ENCODE measurements around the gene MTCP1.

MTCP1 gene

DNA sequence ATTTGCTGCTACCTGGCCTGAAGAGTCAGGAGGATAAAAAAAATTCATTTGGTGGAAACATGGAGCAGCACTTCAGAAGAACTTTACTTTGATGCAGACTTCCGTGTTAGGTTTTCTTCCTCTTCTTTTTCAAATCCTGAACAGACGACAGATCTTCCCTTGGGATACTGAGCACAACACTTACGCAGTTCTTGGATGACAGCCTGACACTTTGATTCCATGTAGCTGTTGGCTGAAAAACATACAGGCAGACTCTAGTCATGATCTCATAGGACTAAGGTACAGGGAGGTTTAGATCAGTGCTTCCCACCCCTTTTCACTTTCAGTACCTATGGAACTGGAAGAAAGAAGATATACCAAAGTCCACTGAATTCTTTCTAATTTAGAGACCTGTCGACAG, 9.2 kb downstream of the MTCP1 start:
- Histone ChIP-seq H3K9me3 (no peaks in the 10 kb centered on the region), H3K27ac (no peak overlapping the region), H3K4me3 (ENCODE audit: low read depth in 1 of 2, low read length in 1 of 2) (no peak overlapping the region), H3K36me3 (no peaks in the 10 kb centered on the region), H3K27me3 (no peaks in the 10 kb centered on the region), H3K4me1 (ENCODE audit: control insufficient read depth in 1 of 2, insufficient read depth in 1 of 2, low read depth in 1 of 2, low read length in 1 of 2) (peaks cover 6 to 7% of the 10 kb centered on the region in 2 experiments)
- TF ChIP-seq, protein P1, sequence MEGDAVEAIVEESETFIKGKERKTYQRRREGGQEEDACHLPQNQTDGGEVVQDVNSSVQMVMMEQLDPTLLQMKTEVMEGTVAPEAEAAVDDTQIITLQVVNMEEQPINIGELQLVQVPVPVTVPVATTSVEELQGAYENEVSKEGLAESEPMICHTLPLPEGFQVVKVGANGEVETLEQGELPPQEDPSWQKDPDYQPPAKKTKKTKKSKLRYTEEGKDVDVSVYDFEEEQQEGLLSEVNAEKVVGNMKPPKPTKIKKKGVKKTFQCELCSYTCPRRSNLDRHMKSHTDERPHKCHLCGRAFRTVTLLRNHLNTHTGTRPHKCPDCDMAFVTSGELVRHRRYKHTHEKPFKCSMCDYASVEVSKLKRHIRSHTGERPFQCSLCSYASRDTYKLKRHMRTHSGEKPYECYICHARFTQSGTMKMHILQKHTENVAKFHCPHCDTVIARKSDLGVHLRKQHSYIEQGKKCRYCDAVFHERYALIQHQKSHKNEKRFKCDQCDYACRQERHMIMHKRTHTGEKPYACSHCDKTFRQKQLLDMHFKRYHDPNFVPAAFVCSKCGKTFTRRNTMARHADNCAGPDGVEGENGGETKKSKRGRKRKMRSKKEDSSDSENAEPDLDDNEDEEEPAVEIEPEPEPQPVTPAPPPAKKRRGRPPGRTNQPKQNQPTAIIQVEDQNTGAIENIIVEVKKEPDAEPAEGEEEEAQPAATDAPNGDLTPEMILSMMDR (IDR thresholded peaks at IDR 0.05): no peak

DNA sequence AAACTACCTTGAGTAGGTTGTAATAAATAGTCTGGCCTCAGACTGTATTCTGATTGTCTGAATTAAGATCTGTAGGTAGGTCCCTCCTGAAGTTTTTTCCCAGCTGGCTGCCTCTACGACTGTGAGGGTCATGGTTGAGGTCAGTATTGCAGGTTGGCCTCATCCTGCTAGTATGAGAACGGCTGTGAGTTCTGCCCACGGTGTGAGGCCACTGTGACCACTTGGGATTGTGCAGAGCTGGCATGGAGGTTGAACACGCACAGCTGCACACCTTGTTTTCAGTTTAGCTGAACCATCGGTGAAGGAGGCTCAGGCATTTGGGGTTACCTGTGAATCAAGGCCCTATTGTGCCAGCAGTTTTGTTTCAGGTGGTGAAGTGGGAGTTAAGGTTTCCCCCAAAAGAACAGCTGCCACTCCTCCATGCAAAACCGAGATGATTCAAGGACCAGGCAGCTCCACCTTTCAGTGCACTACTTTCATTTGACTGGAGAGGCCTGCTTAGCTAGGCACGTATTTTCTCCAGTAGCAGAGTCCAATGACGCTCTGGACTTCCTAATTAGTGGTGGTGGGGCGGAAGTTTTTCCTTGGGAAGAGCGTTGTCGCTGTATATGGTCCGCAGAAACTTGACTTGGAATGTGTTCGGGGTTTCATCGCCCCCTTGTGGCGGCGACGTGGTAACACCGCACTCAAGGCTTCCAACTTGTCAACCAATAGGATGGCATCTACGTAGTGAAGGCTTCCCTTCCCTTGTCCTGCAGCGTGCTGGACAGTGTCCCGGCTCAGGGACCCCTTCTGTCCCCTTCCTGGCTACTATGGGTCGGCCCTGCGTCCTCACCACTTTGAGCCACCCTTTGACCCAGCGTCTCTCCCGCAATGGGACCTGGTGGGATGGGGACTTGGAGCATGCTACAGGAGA, 13.8 kb downstream of the MTCP1 start:
- TF ChIP-seq, protein P1 (IDR thresholded peaks at IDR 0.05): peak; percentile 85
- no peak overlapping the region for H3K27ac ChIP-seq
- H3K9me3 ChIP-seq: no peaks in the 10 kb centered on the region
- peaks cover 6 to 7% of the 10 kb centered on the region in 2 experiments for H3K4me1 ChIP-seq (ENCODE audit: control insufficient read depth in 1 of 2, insufficient read depth in 1 of 2, low read depth in 1 of 2, low read length in 1 of 2)
- H3K27me3 ChIP-seq: no peaks in the 10 kb centered on the region
- H3K36me3 ChIP-seq: no peaks in the 10 kb centered on the region
- H3K4me3 ChIP-seq (ENCODE audit: low read depth in 1 of 2, low read length in 1 of 2): peak overlapping the region in 1 of 2 experiments; percentile 17

DNA sequence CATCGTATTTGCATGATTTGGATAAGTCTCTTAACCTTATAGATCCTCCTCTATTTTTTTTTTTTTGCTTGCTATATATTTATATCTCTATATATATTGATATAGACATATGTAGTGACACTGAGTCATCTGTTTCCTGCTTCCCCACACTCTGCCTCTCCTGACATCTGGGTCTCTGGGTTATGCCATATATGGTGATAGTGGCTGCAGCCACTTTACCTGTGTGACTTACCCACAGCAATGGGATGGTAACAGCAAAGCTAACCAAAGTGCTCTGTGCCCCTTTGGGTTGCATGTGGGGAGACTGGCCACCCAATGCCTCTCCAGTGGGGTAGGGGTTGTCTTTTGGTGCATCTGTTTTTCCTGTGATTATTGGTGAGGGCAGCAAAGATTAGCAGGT, 14.5 kb downstream of the MTCP1 start:
- Histone ChIP-seq H3K27me3 (no peaks in the 10 kb centered on the region), H3K4me1 (ENCODE audit: control insufficient read depth in 1 of 2, insufficient read depth in 1 of 2, low read depth in 1 of 2, low read length in 1 of 2) (peaks cover 6 to 7% of the 10 kb centered on the region in 2 experiments), H3K36me3 (no peaks in the 10 kb centered on the region), H3K4me3 (ENCODE audit: low read depth in 1 of 2, low read length in 1 of 2) (no peak overlapping the region), H3K9me3 (no peaks in the 10 kb centered on the region), H3K27ac (no peak overlapping the region)
- TF ChIP-seq, protein P1 (IDR thresholded peaks at IDR 0.05): no peak

DNA sequence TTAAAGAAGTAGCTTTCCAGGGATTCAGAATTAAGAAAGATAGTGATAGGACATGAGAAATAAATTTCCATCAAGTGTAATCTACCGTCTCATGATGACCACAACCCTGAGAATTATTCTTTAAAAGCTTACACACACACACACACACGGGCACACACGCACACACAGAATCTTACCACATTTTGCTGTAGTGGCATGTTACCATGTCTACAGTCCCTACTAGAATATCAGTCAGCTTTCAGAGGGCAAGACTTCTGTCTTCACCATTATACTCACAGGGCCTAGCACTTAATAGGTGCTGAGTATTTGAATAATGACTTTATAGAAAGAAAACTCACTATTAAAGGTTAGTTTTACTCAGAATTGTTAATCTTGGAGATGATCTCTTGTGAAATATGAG, 15.4 kb downstream of the MTCP1 start:
- peaks cover 6 to 7% of the 10 kb centered on the region in 2 experiments for H3K4me1 ChIP-seq (ENCODE audit: control insufficient read depth in 1 of 2, insufficient read depth in 1 of 2, low read depth in 1 of 2, low read length in 1 of 2)
- no peak overlapping the region for H3K27ac ChIP-seq
- H3K27me3 ChIP-seq: no peaks in the 10 kb centered on the region
- no peaks in the 10 kb centered on the region for H3K9me3 ChIP-seq
- H3K4me3 ChIP-seq (ENCODE audit: low read depth in 1 of 2, low read length in 1 of 2): no peak overlapping the region
- TF ChIP-seq, protein P1 (IDR thresholded peaks at IDR 0.05): no peak
- H3K36me3 ChIP-seq: no peaks in the 10 kb centered on the region

DNA sequence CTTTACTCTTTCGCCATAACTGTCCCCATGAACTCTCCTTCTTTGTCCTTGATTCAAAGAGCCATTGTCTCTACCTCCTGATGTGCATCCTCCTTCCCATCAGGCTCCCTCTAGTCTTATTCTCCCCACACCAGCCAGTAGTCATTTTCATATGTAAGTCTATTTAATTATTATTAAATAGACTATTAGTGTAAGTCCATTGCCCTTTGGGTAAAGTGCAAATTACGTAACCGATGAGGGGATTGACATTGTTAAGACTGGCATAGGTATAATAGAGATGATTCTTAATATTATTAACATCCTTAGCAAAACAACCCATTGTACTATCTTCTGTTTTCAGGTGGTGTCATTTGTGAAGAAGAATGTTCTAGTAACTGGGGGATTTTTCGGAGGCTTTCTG, 16.7 kb downstream of the MTCP1 start:
- Histone ChIP-seq H3K27me3 (no peaks in the 10 kb centered on the region), H3K27ac (no peak overlapping the region), H3K9me3 (no peaks in the 10 kb centered on the region), H3K4me3 (ENCODE audit: low read depth in 1 of 2, low read length in 1 of 2) (no peak overlapping the region), H3K4me1 (ENCODE audit: control insufficient read depth in 1 of 2, insufficient read depth in 1 of 2, low read depth in 1 of 2, low read length in 1 of 2) (peaks cover 6 to 7% of the 10 kb centered on the region in 2 experiments), H3K36me3 (no peaks in the 10 kb centered on the region)
- TF ChIP-seq, protein P1 (IDR thresholded peaks at IDR 0.05): no peak
